Measurements from ENCODE around the gene DCDC2.

DNA sequence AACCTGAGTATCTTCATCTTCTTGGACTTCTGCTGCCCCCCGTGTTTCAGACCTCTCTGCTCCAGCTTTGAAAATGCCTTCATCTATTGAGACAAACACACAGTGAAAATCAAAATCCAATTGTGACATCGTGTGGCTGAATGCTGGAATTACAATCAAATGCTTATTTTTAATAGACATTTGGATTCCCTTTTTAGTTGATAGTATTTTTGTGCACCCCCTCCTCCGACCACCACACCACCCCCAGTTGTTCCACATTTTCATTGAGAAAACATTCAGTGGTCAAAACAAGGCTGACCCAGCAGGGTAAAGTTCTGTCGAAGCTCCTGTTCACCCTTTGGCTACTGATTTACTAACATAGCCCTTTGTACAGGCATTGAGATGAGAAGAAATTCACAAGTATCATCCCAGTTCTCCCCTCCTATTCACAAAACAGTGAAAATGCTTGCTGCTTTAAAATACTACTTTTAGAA lies 152.8 kb downstream of the DCDC2 start:
- TF ChIP-seq, protein P1, sequence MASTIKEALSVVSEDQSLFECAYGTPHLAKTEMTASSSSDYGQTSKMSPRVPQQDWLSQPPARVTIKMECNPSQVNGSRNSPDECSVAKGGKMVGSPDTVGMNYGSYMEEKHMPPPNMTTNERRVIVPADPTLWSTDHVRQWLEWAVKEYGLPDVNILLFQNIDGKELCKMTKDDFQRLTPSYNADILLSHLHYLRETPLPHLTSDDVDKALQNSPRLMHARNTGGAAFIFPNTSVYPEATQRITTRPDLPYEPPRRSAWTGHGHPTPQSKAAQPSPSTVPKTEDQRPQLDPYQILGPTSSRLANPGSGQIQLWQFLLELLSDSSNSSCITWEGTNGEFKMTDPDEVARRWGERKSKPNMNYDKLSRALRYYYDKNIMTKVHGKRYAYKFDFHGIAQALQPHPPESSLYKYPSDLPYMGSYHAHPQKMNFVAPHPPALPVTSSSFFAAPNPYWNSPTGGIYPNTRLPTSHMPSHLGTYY (CRISPR knock-in tag; IDR thresholded peaks at IDR 0.05) = no peak
- TF ChIP-seq, protein P2, sequence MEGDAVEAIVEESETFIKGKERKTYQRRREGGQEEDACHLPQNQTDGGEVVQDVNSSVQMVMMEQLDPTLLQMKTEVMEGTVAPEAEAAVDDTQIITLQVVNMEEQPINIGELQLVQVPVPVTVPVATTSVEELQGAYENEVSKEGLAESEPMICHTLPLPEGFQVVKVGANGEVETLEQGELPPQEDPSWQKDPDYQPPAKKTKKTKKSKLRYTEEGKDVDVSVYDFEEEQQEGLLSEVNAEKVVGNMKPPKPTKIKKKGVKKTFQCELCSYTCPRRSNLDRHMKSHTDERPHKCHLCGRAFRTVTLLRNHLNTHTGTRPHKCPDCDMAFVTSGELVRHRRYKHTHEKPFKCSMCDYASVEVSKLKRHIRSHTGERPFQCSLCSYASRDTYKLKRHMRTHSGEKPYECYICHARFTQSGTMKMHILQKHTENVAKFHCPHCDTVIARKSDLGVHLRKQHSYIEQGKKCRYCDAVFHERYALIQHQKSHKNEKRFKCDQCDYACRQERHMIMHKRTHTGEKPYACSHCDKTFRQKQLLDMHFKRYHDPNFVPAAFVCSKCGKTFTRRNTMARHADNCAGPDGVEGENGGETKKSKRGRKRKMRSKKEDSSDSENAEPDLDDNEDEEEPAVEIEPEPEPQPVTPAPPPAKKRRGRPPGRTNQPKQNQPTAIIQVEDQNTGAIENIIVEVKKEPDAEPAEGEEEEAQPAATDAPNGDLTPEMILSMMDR (IDR thresholded peaks at IDR 0.05) = peak; percentile 47
- TF ChIP-seq NR2C2 (CRISPR knock-in tag; IDR thresholded peaks at IDR 0.05) (no peak), NR3C1 (CRISPR knock-in tag; conservative IDR thresholded peaks at IDR 0.05; ENCODE audit: low read depth) (no peak), MXD4 (CRISPR knock-in tag; IDR thresholded peaks at IDR 0.05; ENCODE audit: borderline replicate concordance) (no peak)
